ENCODE measurements around the gene TMEM106C.

GRCh38 chr12:47967461-47968321, 4.3 kb downstream of the TMEM106C start:
- TF ChIP-seq CTCF (IDR thresholded peaks at IDR 0.05) (no peak), POLR2A (IDR thresholded peaks at IDR 0.05) (no peak)

Measured in adrenal gland (tissue), 5 donors.